ENCODE data around the gene KIFAP3.

DNA sequence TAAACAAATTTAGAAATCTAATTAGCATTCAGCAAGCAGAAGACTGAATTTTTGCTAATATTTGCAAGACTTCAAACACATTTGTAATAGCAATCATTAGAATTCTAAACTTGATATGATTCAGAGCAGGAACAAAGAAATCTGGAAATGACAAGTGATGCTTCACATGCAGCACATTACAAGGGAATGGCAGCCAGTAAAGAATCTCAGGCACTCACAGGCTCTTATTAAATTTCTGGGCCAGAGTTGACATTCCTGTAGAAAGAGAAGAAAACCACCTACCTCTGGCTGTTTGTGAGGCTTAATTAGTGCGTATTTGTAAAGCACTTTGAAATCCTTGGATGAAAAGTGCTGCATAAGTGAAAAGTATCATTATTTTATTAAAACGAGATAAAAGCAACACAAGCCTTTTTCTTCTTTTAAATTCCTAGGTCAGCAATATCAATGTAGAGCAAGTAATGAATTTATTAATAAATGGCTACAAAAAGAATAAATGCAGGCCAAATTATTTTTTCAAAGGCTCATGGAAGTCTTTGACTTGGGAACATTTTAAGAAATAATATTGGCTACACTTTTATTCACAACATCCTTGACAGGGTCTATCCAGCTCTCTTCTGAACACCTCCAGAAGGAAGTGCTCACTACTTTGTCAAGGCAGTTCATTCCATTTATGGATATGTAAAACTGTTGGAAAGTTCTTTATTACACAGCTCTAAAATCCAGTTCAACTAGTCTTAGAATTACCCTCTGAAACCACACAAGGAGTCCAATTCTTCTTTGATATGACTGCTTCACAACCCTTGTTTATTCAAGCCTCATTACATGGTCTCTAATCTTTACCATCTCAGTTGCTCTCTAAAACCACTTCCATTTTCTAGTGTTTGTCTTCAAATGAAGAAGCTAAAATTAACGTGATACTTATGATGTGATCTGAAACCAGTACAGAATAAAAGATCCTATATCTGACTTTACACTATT is 148.7 kb downstream of the KIFAP3 start:
- no peak for TF ChIP-seq EP300 (IDR thresholded peaks at IDR 0.05)
- TF ChIP-seq, protein P1, sequence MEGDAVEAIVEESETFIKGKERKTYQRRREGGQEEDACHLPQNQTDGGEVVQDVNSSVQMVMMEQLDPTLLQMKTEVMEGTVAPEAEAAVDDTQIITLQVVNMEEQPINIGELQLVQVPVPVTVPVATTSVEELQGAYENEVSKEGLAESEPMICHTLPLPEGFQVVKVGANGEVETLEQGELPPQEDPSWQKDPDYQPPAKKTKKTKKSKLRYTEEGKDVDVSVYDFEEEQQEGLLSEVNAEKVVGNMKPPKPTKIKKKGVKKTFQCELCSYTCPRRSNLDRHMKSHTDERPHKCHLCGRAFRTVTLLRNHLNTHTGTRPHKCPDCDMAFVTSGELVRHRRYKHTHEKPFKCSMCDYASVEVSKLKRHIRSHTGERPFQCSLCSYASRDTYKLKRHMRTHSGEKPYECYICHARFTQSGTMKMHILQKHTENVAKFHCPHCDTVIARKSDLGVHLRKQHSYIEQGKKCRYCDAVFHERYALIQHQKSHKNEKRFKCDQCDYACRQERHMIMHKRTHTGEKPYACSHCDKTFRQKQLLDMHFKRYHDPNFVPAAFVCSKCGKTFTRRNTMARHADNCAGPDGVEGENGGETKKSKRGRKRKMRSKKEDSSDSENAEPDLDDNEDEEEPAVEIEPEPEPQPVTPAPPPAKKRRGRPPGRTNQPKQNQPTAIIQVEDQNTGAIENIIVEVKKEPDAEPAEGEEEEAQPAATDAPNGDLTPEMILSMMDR (IDR thresholded peaks at IDR 0.05) = no peak

Data from tibial nerve (tissue), 4 donors.